Memory B cell (primary cell): ENCODE measurements around the gene FAM50B.

Experiments used
- ATAC-seq: fragments of 150-1000 bp; cut with Tn5 transposase; 2 replicates; pipeline ENCODE4 v1.10.0; 2021; ENCODE audit warnings: low read depth, mild to moderate bottlenecking, moderate library complexity
- DNase-seq, 2 donors: peaks; one replicate each; pipeline ENCODE4 v3.0.0; 2022; ENCODE audit warnings: low spot score in 2 of 2
- H3K27ac Mint-ChIP-seq: one replicate; pipeline ENCODE4 v1.8.0; 2022; ENCODE audit warnings: mild to moderate bottlenecking, moderate library complexity, mixed read lengths
- H3K27me3 Mint-ChIP-seq: one replicate; pipeline ENCODE4 v1.8.0; 2022; ENCODE audit warnings: mixed read lengths
- H3K36me3 Mint-ChIP-seq: one replicate; pipeline ENCODE4 v1.8.0; 2022; ENCODE audit warnings: mild to moderate bottlenecking, mixed read lengths
- H3K4me1 Mint-ChIP-seq: one replicate; pipeline ENCODE4 v1.8.0; 2022; ENCODE audit warnings: mixed read lengths
- H3K4me3 Mint-ChIP-seq: one replicate; pipeline ENCODE4 v1.8.0; 2022; ENCODE audit warnings: mild to moderate bottlenecking, moderate library complexity, mixed read lengths
- H3K9me3 Mint-ChIP-seq: one replicate; pipeline ENCODE4 v1.8.0; 2022; ENCODE audit warnings: mixed read lengths

Gene FAM50B

DNA sequence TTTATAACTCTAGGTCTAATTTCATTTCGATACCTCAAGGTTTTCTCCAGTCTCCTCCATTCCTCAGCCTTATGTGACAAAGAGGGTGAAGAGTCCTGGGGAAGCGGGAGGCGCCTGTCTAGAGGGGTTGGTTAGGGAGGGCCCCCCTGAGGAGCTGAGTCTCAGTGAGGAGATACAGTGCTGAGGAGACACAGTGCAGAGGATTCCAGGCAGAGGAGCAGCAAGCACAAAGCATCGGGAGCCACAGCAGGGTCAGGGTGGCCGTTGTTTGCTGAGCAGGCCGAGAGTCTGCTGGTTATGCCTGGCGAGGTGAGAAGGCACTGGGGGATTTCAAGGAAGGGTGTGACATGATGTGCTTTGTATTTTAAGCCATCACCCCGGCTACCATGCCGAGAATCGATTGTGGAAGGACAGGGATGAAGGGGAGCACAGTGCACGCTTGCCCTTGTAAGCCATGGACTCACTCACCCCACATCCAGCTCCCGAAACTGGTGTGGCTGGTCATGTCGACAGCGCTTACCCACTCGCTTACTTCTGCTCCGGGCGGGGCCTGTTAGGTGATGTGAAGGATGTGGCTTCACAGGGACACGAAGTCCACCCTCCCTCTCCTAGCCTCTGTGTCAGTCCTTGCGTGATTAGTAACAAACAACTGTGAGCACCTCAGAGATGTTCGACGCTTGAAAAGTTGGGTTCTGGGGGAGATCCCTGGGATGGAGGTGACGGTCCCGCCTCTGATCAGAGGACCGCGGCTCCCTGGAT is 30.2 kb downstream of the FAM50B start:
- H3K27ac Mint-ChIP-seq = no peak overlapping the region
- no peaks in the 10 kb centered on the region for H3K9me3 Mint-ChIP-seq
- ATAC-seq = no peak
- no peaks in the 10 kb centered on the region for H3K36me3 Mint-ChIP-seq
- H3K27me3 Mint-ChIP-seq = peaks cover 11% of the 10 kb centered on the region
- H3K4me3 Mint-ChIP-seq = no peak overlapping the region
- H3K4me1 Mint-ChIP-seq = no peaks in the 10 kb centered on the region
- no peak for DNase-seq

DNA sequence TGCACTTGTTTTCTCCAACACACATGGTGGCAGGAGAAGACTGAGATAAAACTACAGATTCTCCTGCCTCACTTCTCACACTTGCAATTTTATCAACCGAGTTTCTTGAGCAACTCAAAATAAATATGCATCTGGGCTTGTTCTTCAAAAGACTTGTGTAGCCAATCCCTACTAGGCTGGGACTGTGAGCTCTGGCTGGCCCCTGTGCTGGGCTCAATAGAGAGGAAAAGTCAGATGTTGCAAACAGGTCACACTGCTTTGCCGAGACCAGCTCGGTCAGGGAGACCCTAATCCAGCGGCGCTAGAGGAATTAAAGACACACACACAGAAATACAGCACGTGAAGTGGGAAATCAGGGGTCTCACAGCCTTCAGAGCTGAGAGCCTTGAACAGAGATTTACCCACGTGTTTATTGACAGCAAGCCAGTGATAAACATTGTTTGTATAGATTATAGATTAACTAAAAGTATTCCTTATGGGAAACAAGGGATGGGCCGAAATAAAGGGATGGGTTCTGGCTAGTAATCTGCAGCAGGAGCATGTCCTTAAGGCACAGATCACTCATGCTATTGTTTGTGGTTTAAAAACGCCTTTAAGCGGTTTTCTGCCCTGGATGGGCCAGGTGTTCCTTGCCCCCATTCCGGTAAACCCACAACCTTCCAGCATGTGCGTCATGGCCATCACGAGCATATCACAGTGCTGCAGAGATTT is 32.7 kb downstream of the FAM50B start:
- H3K27ac Mint-ChIP-seq = no peak overlapping the region
- ATAC-seq = no peak

GRCh38 chr6:3882431-3882830 is 33.3 kb downstream of the FAM50B start:
- DNase-seq = no peak
- H3K27me3 Mint-ChIP-seq = peaks cover 9% of the 10 kb centered on the region
- no peak overlapping the region for H3K27ac Mint-ChIP-seq
- H3K9me3 Mint-ChIP-seq = no peaks in the 10 kb centered on the region
- ATAC-seq = no peak
- peaks cover 2% of the 10 kb centered on the region for H3K4me1 Mint-ChIP-seq
- H3K4me3 Mint-ChIP-seq = no peak overlapping the region
- no peaks in the 10 kb centered on the region for H3K36me3 Mint-ChIP-seq

More for the DNA sequence above, 32.7 kb downstream of the FAM50B start:
- H3K9me3 Mint-ChIP-seq = no peaks in the 10 kb centered on the region
- no peak overlapping the region for H3K4me3 Mint-ChIP-seq
- no peaks in the 10 kb centered on the region for H3K4me1 Mint-ChIP-seq
- DNase-seq = no peak
- H3K27me3 Mint-ChIP-seq = peaks cover 9% of the 10 kb centered on the region
- no peaks in the 10 kb centered on the region for H3K36me3 Mint-ChIP-seq

DNA sequence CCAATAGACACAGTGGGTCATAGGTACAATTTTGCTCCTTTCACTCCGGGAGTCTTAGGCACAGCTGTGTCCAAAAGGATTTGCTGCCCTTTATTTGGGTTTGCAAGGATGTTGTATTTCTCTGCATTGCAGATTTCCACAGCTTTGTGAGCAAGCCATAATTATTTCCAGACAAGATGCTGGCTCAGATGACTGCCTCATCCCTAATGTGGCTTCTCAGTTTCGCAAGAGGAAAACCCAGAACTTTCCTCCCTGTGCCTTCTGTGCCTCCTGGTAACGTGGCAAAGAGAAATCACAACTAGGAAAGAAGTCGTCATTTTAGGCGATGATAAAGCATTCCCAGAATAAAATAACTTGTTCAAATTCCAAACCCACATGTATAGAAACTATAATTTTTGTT is 33.7 kb downstream of the FAM50B start:
- no peak for ATAC-seq
- Mint-ChIP-seq H3K27me3 (peaks cover 9% of the 10 kb centered on the region), H3K4me1 (peaks cover 6% of the 10 kb centered on the region), H3K4me3 (no peak overlapping the region), H3K36me3 (no peaks in the 10 kb centered on the region), H3K27ac (no peak overlapping the region), H3K9me3 (no peaks in the 10 kb centered on the region)
- DNase-seq = no peak

GRCh38 chr6:3884007-3884745 is 35.0 kb downstream of the FAM50B start:
- H3K4me3 Mint-ChIP-seq = no peak overlapping the region
- DNase-seq (no peak), ATAC-seq (no peak)
- peaks cover 7% of the 10 kb centered on the region for H3K4me1 Mint-ChIP-seq
- no peaks in the 10 kb centered on the region for H3K36me3 Mint-ChIP-seq
- no peak overlapping the region for H3K27ac Mint-ChIP-seq
- H3K9me3 Mint-ChIP-seq = no peaks in the 10 kb centered on the region
- peaks cover 9% of the 10 kb centered on the region for H3K27me3 Mint-ChIP-seq

DNA sequence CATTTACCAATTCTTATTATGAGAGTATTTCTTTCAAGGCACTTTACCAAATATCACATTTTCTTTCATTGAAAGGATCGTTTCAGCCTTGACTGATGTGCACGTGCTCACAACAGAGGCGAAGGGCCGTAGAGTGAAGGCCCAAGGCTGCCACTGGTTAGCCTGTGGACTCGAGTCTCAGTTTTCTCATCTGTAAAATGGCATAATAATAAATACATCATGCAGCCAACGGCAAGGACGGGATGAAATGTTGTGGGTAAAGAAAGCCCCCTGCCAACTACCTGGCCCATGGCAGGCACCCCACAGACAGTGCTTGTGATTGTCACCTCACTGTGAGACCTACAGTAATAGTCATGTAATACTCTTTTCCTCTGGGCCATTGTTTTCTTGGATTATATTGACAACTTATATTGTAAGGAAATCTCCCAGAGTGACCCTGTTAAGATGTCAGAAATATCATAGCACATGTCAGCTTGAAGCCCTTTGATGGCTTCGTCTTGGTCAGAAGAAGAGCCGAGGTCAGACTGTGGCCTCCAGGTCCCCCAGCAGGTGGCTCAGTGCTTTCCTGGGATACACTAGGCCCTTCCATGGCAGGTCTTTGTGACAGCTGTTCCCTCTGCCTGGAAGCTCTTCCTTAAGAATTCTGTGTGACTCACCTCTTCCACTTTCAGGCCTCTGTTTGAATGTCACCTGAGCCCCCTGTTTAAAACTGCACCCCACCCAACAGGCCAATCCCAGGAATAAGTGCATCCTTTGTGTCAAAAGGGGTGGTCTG is 36.3 kb downstream of the FAM50B start:
- peaks cover 7% of the 10 kb centered on the region for H3K4me1 Mint-ChIP-seq
- no peak overlapping the region for H3K4me3 Mint-ChIP-seq
- no peak overlapping the region for H3K27ac Mint-ChIP-seq
- H3K36me3 Mint-ChIP-seq = no peaks in the 10 kb centered on the region
- H3K27me3 Mint-ChIP-seq = peaks cover 9% of the 10 kb centered on the region
- DNase-seq (no peak), ATAC-seq (no peak)
- no peaks in the 10 kb centered on the region for H3K9me3 Mint-ChIP-seq

GRCh38 chr6:3887150-3887700 is 38.1 kb downstream of the FAM50B start:
- Mint-ChIP-seq H3K4me3 (no peak overlapping the region), H3K36me3 (no peaks in the 10 kb centered on the region), H3K27me3 (peaks cover 2% of the 10 kb centered on the region), H3K27ac (no peak overlapping the region), H3K9me3 (no peaks in the 10 kb centered on the region), H3K4me1 (peaks cover 7% of the 10 kb centered on the region)
- peak in 1 of 2 donors; percentile 3 for DNase-seq
- peak; percentile 31 for ATAC-seq

- Mint-ChIP-seq H3K27me3 (no peaks in the 10 kb centered on the region), H3K9me3 (no peaks in the 10 kb centered on the region), H3K4me1 (peaks cover 7% of the 10 kb centered on the region), H3K27ac (no peak overlapping the region), H3K4me3 (no peak overlapping the region), H3K36me3 (no peaks in the 10 kb centered on the region)
- ATAC-seq (no peak), DNase-seq (no peak)
Observed at GRCh38 chr6:3888153-3888957, 39.2 kb downstream of the FAM50B start.

DNA sequence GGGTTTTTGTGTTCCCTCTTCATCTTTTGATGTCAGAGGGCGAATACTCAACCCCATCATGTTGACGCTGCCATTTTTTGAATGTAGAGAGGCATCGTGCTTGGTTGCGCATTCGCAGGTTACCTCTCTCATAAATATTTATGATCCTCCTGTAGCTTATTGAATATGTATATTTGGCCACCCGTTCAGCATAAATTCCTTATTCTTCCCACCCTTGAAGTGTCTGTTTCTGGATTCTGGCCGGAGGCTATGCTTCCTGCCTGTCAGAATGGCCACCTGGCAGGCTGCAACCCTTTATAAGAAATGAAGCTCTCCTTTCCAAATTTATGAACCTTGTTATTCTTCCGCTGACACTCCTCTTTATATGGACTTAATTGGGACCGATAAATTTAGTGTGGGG is 40.9 kb downstream of the FAM50B start:
- Mint-ChIP-seq H3K27ac (no peak overlapping the region), H3K9me3 (no peaks in the 10 kb centered on the region), H3K4me1 (peaks cover 7% of the 10 kb centered on the region), H3K4me3 (no peak overlapping the region), H3K36me3 (no peaks in the 10 kb centered on the region), H3K27me3 (no peaks in the 10 kb centered on the region)
- no peak for DNase-seq
- no peak for ATAC-seq

DNA sequence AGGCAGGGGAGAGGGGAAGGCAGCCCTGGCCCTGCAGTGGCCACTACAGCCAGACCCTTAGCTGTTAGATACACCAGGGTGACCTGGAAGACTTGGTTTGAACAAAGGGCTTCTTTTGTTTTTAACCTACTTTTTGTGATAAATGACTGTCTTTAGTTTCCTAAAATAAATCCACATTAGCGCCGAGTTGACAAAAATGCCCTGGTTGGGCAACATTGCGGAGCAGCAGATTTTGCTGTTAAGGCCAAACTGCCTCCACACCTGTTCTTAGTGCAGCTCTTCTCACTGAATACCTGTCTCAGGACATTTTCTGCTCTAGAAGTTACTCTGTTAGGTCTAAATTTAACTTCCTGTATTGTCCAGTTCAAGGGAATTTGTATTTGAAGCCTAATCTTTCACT is 42.7 kb downstream of the FAM50B start:
- no peak overlapping the region for H3K27ac Mint-ChIP-seq
- DNase-seq (no peak), ATAC-seq (no peak)
- H3K4me3 Mint-ChIP-seq = no peak overlapping the region
- peaks cover 7% of the 10 kb centered on the region for H3K4me1 Mint-ChIP-seq
- no peaks in the 10 kb centered on the region for H3K36me3 Mint-ChIP-seq
- no peaks in the 10 kb centered on the region for H3K9me3 Mint-ChIP-seq
- no peaks in the 10 kb centered on the region for H3K27me3 Mint-ChIP-seq

GRCh38 chr6:3892603-3893002 is 43.4 kb downstream of the FAM50B start:
- peaks cover 3% of the 10 kb centered on the region for H3K4me1 Mint-ChIP-seq
- H3K27ac Mint-ChIP-seq = no peak overlapping the region

DNA sequence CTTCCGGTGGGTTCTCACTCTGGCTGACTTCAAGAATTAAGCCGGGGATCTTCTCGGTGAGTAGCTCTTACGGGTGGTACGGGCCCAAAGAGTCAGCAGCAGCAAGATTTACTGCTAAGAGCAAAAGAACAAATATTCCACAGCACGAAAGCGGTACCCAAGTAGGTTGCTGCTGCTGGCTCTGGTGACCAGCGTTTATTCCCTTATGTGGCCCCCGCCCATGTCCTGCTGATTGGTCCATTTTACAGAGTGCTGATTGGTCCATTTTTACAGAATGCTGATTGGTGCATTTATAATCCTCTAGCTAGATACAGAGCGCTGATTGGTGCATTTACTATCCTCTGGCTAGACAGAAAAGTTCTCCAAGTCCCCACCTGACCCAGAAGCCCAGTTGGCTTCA is 44.3 kb downstream of the FAM50B start:
- H3K4me3 Mint-ChIP-seq = no peak overlapping the region
- no peaks in the 10 kb centered on the region for H3K9me3 Mint-ChIP-seq
- no peaks in the 10 kb centered on the region for H3K36me3 Mint-ChIP-seq
- no peak for DNase-seq
- no peak overlapping the region for H3K27ac Mint-ChIP-seq
- H3K4me1 Mint-ChIP-seq = no peaks in the 10 kb centered on the region
- H3K27me3 Mint-ChIP-seq = peaks cover 7% of the 10 kb centered on the region
- no peak for ATAC-seq

More at GRCh38 chr6:3892603-3893002, 43.4 kb downstream of the FAM50B start:
- Mint-ChIP-seq H3K27me3 (peaks cover 3% of the 10 kb centered on the region), H3K4me3 (no peak overlapping the region), H3K9me3 (no peaks in the 10 kb centered on the region), H3K36me3 (no peaks in the 10 kb centered on the region)
- DNase-seq = no peak
- no peak for ATAC-seq

- H3K9me3 Mint-ChIP-seq = no peaks in the 10 kb centered on the region
- no peak for ATAC-seq
- no peaks in the 10 kb centered on the region for H3K4me1 Mint-ChIP-seq
- H3K27me3 Mint-ChIP-seq = peaks cover 9% of the 10 kb centered on the region
- H3K36me3 Mint-ChIP-seq = no peaks in the 10 kb centered on the region
- no peak for DNase-seq
- no peak overlapping the region for H3K4me3 Mint-ChIP-seq
- H3K27ac Mint-ChIP-seq = no peak overlapping the region
Observed at GRCh38 chr6:3893917-3894316, 44.7 kb downstream of the FAM50B start.
